Amygdala (tissue), 56 donors: Measurements from ENCODE around the gene TBKBP1.
A peak's percentile ranks its signal among the peaks of the same experiment; 100 is the strongest.

Experiments used
- DNase-seq, 56 donors: peaks; one replicate each; lab custom pipeline; 2025; lab: John Stamatoyannopoulos, UW

TBKBP1 gene

GRCh38 chr17:47696717-47697642, 3.0 kb downstream of the TBKBP1 start:
- DNase-seq: no peak

- DNase-seq: no peak
These were observed 4.1 kb downstream of the TBKBP1 start for GRCh38 chr17:47697906-47698711.

- DNase-seq: peak in 39 of 56 donors; percentile 9 to 72 (median 36)
These were observed 5.0 kb downstream of the TBKBP1 start for GRCh38 chr17:47698749-47699535.

GRCh38 chr17:47699536-47699840, 5.5 kb downstream of the TBKBP1 start:
- DNase-seq: no peak

- DNase-seq: no peak
These were observed 6.8 kb downstream of the TBKBP1 start for GRCh38 chr17:47700471-47701449.

GRCh38 chr17:47701608-47702007, 7.6 kb downstream of the TBKBP1 start:
- DNase-seq: no peak

- DNase-seq: no peak
These were observed 8.5 kb downstream of the TBKBP1 start for GRCh38 chr17:47702391-47702995.

- DNase-seq: no peak
These were observed 9.2 kb downstream of the TBKBP1 start for GRCh38 chr17:47703191-47703591.

GRCh38 chr17:47703671-47704070, 9.7 kb downstream of the TBKBP1 start:
- no peak for DNase-seq

GRCh38 chr17:47704116-47704515, 10.2 kb downstream of the TBKBP1 start:
- DNase-seq: no peak

GRCh38 chr17:47704736-47705135, 10.8 kb downstream of the TBKBP1 start:
- DNase-seq: no peak

- DNase-seq: no peak
These were observed 11.9 kb downstream of the TBKBP1 start for GRCh38 chr17:47705536-47706530.

- DNase-seq: peak in 28 of 56 donors; percentile 13 to 76 (median 35)
These were observed 13.3 kb downstream of the TBKBP1 start for GRCh38 chr17:47707056-47707804.

GRCh38 chr17:47707884-47708283, 13.9 kb downstream of the TBKBP1 start:
- no peak for DNase-seq

- DNase-seq: peak in 1 of 56 donors; percentile 11
These were observed 14.4 kb downstream of the TBKBP1 start for GRCh38 chr17:47708312-47708863.

GRCh38 chr17:47708864-47709541, 15.0 kb downstream of the TBKBP1 start:
- peak in 14 of 56 donors; percentile 5 to 63 (median 20) for DNase-seq
